ENCODE results near the gene CEP350. TPM values are rescaled to one million over a fixed set of nuclear protein-coding genes. Genes with fewer than 3 reads are reported as not detected.

CEP350 gene, protein sequence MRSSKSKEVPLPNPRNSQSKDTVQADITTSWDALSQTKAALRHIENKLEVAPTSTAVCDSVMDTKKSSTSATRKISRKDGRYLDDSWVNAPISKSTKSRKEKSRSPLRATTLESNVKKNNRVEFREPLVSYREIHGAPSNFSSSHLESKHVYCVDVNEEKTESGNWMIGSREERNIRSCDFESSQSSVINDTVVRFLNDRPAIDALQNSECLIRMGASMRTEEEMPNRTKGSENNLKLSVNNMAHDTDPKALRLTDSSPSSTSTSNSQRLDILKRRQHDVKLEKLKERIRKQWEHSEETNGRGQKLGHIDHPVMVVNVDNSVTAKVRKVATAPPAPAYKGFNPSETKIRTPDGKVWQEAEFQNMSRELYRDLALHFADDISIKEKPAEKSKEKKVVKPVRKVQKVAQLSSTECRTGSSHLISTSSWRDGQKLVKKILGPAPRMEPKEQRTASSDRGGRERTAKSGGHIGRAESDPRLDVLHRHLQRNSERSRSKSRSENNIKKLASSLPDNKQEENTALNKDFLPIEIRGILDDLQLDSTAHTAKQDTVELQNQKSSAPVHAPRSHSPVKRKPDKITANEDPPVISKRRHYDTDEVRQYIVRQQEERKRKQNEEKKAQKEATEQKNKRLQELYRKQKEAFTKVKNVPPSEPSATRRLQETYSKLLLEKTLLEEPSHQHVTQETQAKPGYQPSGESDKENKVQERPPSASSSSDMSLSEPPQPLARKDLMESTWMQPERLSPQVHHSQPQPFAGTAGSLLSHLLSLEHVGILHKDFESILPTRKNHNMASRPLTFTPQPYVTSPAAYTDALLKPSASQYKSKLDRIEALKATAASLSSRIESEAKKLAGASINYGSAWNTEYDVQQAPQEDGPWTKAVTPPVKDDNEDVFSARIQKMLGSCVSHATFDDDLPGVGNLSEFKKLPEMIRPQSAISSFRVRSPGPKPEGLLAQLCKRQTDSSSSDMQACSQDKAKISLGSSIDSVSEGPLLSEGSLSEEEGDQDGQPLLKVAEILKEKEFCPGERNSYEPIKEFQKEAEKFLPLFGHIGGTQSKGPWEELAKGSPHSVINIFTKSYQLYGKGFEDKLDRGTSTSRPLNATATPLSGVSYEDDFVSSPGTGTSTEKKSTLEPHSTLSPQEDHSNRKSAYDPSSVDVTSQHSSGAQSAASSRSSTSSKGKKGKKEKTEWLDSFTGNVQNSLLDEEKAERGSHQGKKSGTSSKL (N-terminal part only)
- 10.7 to 17.3 TPM (median 13.7 TPM) in 5 replicates for total RNA-seq (2022; extraction: Qiagen RNA extraction; ENCODE audit: low read depth)

DNA sequence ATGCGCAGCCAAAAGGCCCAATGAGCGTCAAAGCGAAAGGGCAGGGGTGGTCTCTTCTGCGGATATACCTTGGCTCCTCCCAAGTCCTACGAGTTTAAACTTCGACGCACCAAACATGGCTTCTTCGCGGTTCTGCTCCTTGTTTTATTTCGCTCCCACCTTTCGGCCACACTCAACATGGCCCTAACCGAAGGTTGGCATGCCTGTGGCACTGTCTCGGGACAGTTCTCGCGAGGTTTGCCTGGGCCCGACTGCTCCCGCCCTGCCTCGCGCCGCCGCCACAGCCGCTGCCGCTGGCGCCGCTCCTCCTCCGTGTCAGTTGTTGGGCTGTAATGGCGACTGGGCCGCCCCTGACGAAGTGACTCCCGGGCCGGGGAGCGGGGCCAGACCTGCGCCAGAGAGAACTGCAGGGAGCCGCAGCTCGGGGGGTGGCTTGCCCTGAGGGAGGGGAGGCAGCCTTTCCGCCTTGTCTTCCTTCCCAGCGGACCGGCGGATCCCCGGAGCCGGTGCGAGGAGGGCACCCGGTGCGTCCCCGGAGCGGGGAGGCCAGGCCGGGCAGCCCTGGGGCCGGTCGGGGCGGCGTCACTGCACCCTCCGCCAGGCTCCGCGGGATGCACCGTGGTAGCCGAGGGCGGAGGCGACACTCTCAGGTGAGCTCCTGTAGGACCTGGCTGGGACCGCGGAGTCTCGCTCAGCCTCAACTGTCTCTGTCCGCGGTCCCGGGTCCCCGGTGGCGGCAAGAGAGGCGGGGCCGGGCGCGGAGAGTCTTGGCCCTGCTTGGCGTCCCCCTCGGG is at the start of gene CEP350:
TSS of gene CEP350 (plus strand) at position 318 of the 794 bp plus-strand sequence. CDS start 31,372 bp downstream, outside the sequence.

DNA sequence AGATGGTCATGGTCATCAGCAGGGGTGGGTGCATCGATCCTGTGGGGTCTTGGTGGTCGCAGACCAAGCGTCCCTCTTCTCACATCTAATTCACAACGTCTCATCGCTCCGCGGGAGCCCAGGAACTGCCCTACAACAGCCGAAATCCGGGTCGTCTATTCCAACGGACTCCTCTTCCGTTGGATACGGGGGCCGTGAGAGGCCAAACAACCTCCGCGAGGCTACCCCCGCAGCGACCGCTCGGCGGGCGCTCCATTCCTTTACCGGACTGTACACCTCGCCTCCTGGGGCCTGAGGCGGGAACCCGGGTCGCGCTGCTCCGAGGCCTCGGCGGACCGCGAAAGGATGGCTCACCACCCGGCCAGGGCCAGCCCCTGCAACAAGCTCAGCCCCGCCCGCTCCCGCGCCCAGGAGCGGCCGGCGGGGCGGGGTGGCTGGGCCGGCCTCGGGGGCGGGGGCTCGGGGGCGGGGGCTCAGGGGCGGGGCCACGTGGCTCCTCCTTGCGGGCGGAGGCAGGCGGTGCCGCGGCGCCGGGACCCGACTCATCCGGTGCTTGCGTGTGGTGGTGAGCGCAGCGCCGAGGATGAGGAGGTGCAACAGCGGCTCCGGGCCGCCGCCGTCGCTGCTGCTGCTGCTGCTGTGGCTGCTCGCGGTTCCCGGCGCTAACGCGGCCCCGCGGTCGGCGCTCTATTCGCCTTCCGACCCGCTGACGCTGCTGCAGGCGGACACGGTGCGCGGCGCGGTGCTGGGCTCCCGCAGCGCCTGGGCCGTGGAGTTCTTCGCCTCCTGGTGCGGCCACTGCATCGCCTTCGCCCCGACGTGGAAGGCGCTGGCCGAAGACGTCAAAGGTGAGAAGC is 199.9 kb downstream of the CEP350 start, which contains the start of gene QSOX1:
TSS of gene QSOX1 (plus strand) at position 545 of the 857 bp plus-strand sequence. CDS start at position 584, 39 bp downstream.

Other genes starting within 250 kb of the CEP350 start
- gene FAM163A, start 211.5 kb upstream of the CEP350 start, total RNA-seq (2022; extraction: Qiagen RNA extraction; ENCODE audit: low read depth), result 0.02 TPM in 1 of 5 replicates, not detected in the others
- gene TOR1AIP2, start 77.0 kb upstream of the CEP350 start, total RNA-seq (2022; extraction: Qiagen RNA extraction; ENCODE audit: low read depth), result 16.8 to 23.5 TPM (median 20.4 TPM) in 5 replicates
- 32.0 to 37.9 TPM (median 34.9 TPM) in 5 replicates for gene TOR1AIP1, start 72.5 kb upstream of the CEP350 start, total RNA-seq (2022; extraction: Qiagen RNA extraction; ENCODE audit: low read depth)
- 71.6 to 86.2 TPM (median 84.7 TPM) in 5 replicates for gene QSOX1, start 200.1 kb downstream of the CEP350 start, total RNA-seq (2022; extraction: Qiagen RNA extraction; ENCODE audit: low read depth)